ENCODE measurements around the gene KLHL29.

- TF ChIP-seq EZH2 (IDR thresholded peaks at IDR 0.05; ENCODE audit: borderline replicate concordance) = no peak
- TF ChIP-seq CTCF (IDR thresholded peaks at IDR 0.05; ENCODE audit: poor library complexity) = no peak
- TF ChIP-seq EZH2phosphoT487 (IDR thresholded peaks at IDR 0.05; ENCODE audit: low read depth, severe bottlenecking, unreplicated experiment) = no peak
Measured at GRCh38 chr2:23592898-23593751, 208.1 kb downstream of the KLHL29 start.

Data from hepatocyte (in vitro differentiated cells).